SU-DHL-6 (cell line): Measurements from ENCODE around the gene DPAGT1.

Source experiments
- H2AFZ ChIP-seq: fragments of 200-600 bp; sonication (generic); 2 replicates; pipeline ENCODE4 v1.6.1; 2014; ENCODE audit warnings: low read depth, mild to moderate bottlenecking, moderate library complexity, mixed read lengths, antibody characterized with exemption, low read length; ENCODE audit not compliant: severe bottlenecking
- H3F3A ChIP-seq: fragments of 200-600 bp; shearing (Covaris generic); 2 replicates; pipeline ENCODE4 v1.6.0; 2016; ENCODE audit warnings: antibody characterized with exemption, mild to moderate bottlenecking; ENCODE audit not compliant: insufficient read depth
- H3K27ac ChIP-seq: fragments of 200-600 bp; sonication (generic); 2 replicates; pipeline ENCODE4 v1.5.1; 2016; ENCODE audit warnings: low read depth, mild to moderate bottlenecking, low read length, moderate library complexity, mixed read lengths
- H3K27me3 ChIP-seq: fragments of 200-600 bp; sonication (generic), shearing (Covaris generic); 2 replicates; pipeline ENCODE4 v1.6.0; 2014; ENCODE audit warnings: mild to moderate bottlenecking, low read length
- H3K36me3 ChIP-seq: fragments of 200-600 bp; sonication (generic); 2 replicates; pipeline ENCODE4 v1.6.1; 2014; ENCODE audit warnings: mild to moderate bottlenecking, low read length, mixed read lengths
- H3K4me2 ChIP-seq: fragments of 300-600, 200-600 bp; shearing (Covaris generic), sonication (generic); 2 replicates; pipeline ENCODE4 v1.6.0; 2014; ENCODE audit warnings: low read length, low read depth, mild to moderate bottlenecking; ENCODE audit not compliant: poor library complexity, severe bottlenecking
- H3K4me3 ChIP-seq: fragments of 200-600 bp; sonication (generic); 2 replicates; pipeline ENCODE4 v1.5.1; 2014; ENCODE audit warnings: antibody characterized with exemption, low read length, mild to moderate bottlenecking, mixed read lengths; ENCODE audit not compliant: insufficient read depth, poor library complexity, severe bottlenecking
- H3K79me2 ChIP-seq: fragments of 200-600 bp; sonication (generic); 2 replicates; pipeline ENCODE4 v1.6.1; 2014; ENCODE audit warnings: mild to moderate bottlenecking, low read length, moderate library complexity; ENCODE audit not compliant: insufficient read depth
- H3K9ac ChIP-seq: fragments of 200-600 bp; sonication (generic); 2 replicates; pipeline ENCODE4 v1.7.0; 2014; ENCODE audit warnings: mild to moderate bottlenecking, low read length
- H3K9me2 ChIP-seq: fragments of 200-600 bp; sonication (generic); replicated peaks from 2 replicates; pipeline ENCODE4 v1.6.1; 2014; ENCODE audit warnings: low read length; ENCODE audit not compliant: insufficient read depth
- H3K9me3 ChIP-seq: fragments of 200-600 bp; sonication (generic); 2 replicates; pipeline ENCODE4 v1.6.1; 2014; ENCODE audit warnings: low read length, mixed read lengths; ENCODE audit not compliant: insufficient read depth
- H4K20me1 ChIP-seq: fragments of 200-600 bp; sonication (generic); 2 replicates; pipeline ENCODE4 v1.6.1; 2014; ENCODE audit warnings: low read depth, mild to moderate bottlenecking, antibody characterized with exemption, low read length, moderate library complexity, mixed read lengths
- CTCF ChIP-seq: fragments of 200-600 bp; sonication (generic); IDR thresholded peaks from one replicate; pipeline ENCODE4 v1.5.1; 2017; ENCODE audit warnings: antibody characterized with exemption, mild to moderate bottlenecking, low read length, moderate library complexity; ENCODE audit not compliant: insufficient read depth, poor library complexity, severe bottlenecking
- EZH2phosphoT487 ChIP-seq: fragments of 200-600 bp; sonication (generic), shearing (Covaris generic); conservative IDR thresholded peaks from 2 replicates; pipeline ENCODE4 v1.6.1; 2018; ENCODE audit warnings: mild to moderate bottlenecking, antibody characterized with exemption, low read length, moderate library complexity, mixed read lengths

DPAGT1 gene

GRCh38 chr11:119113716-119114115 lies 12.1 kb upstream of the DPAGT1 start:
- Histone ChIP-seq H4K20me1 (no peaks in the 10 kb centered on the region), H3K4me2 (no peak overlapping the region), H3K9me3 (no peaks in the 10 kb centered on the region), H3K27me3 (no peaks in the 10 kb centered on the region), H3K27ac (no peak overlapping the region), H3K9ac (no peak overlapping the region), H3K9me2 (no peaks in the 10 kb centered on the region), H2AFZ (no peak overlapping the region), H3F3A (peaks cover 7% of the 10 kb centered on the region), H3K36me3 (no peaks in the 10 kb centered on the region), H3K4me3 (no peak overlapping the region), H3K79me2 (peaks cover 8% of the 10 kb centered on the region; the same call in 1 of the 2 replicates)
- TF ChIP-seq CTCF (no peak), EZH2phosphoT487 (no peak)

- H3F3A ChIP-seq, result no peaks in the 10 kb centered on the region; the same call in 1 of the 2 replicates
- H3K27ac ChIP-seq, result no peak overlapping the region
- H3K36me3 ChIP-seq, result no peaks in the 10 kb centered on the region
Measured at GRCh38 chr11:119112314-119113020, 10.8 kb upstream of the DPAGT1 start.

GRCh38 chr11:119111361-119111925 lies 9.8 kb upstream of the DPAGT1 start:
- Histone ChIP-seq H3K9me2 (no peaks in the 10 kb centered on the region), H4K20me1 (no peaks in the 10 kb centered on the region), H3K4me3 (no peak overlapping the region), H3F3A (no peaks in the 10 kb centered on the region), H3K9ac (no peak overlapping the region; the same call in 1 of the 2 replicates), H3K27me3 (no peaks in the 10 kb centered on the region), H3K27ac (no peak overlapping the region), H3K79me2 (peaks cover 23% of the 10 kb centered on the region), H3K9me3 (no peaks in the 10 kb centered on the region), H3K36me3 (no peaks in the 10 kb centered on the region), H3K4me2 (no peak overlapping the region), H2AFZ (no peak overlapping the region)
- TF ChIP-seq CTCF (no peak), EZH2phosphoT487 (no peak)

More at GRCh38 chr11:119112314-119113020, 10.8 kb upstream of the DPAGT1 start:
- Histone ChIP-seq H3K4me3 (no peak overlapping the region), H3K79me2 (peaks cover 21% of the 10 kb centered on the region), H2AFZ (no peak overlapping the region), H3K9me3 (no peaks in the 10 kb centered on the region), H3K9ac (no peak overlapping the region), H4K20me1 (no peaks in the 10 kb centered on the region), H3K27me3 (no peaks in the 10 kb centered on the region), H3K4me2 (no peak overlapping the region), H3K9me2 (no peaks in the 10 kb centered on the region)
- TF ChIP-seq CTCF (no peak), EZH2phosphoT487 (no peak)
